DND-41 (cell line): ENCODE data around the gene GRID2.

Source experiments
- ATAC-seq: fragments of 200-7000 bp; cut with Tn5 transposase; 3 replicates; pipeline ENCODE4 v1.9.1; 2021; ENCODE audit warnings: low read depth; ENCODE audit not compliant: insufficient read depth
- DNase-seq: peaks from one replicate; pipeline ENCODE4 v3.0.0-alpha.2; 2020
- H2AFZ ChIP-seq: 2 replicates; pipeline ENCODE4 v1.6.0; 2012; ENCODE audit warnings: low read depth, low read length
- H3K27ac ChIP-seq: 2 replicates; pipeline ENCODE4 v1.5.1; 2012; ENCODE audit warnings: low read length, inconsistent platforms
- H3K27me3 ChIP-seq: fragments of 200-600 bp; sonication (generic); 2 replicates; pipeline ENCODE4 v1.6.0; 2012; ENCODE audit warnings: low read length, mild to moderate bottlenecking, inconsistent platforms; ENCODE audit not compliant: insufficient read depth, poor library complexity
- H3K36me3 ChIP-seq: 2 replicates; pipeline ENCODE4 v1.5.1; 2012; ENCODE audit warnings: low read length, inconsistent platforms; ENCODE audit not compliant: insufficient read depth
- H3K4me1 ChIP-seq: 2 replicates; pipeline ENCODE4 v1.5.1; 2012; ENCODE audit warnings: mild to moderate bottlenecking, low read length; ENCODE audit not compliant: insufficient read depth
- H3K4me2 ChIP-seq: 2 replicates; pipeline ENCODE4 v1.6.0; 2012; ENCODE audit warnings: mild to moderate bottlenecking, moderate library complexity, low read length, inconsistent platforms; ENCODE audit not compliant: insufficient read depth
- H3K4me3 ChIP-seq, 2 experiments: fragments of 200-600 bp in 1 of 2; shearing (Covaris generic) in 1 of 2; 2 replicates each; pipeline ENCODE4 v1.5.1; 2012 to 2016; ENCODE audit warnings: inconsistent platforms in 2 of 2, low read length in 2 of 2, mild to moderate bottlenecking in 2 of 2, low read depth in 1 of 2, moderate library complexity in 1 of 2
- H3K79me2 ChIP-seq: 2 replicates; pipeline ENCODE4 v1.6.0; 2012; ENCODE audit warnings: low read length, inconsistent platforms; ENCODE audit not compliant: insufficient read depth
- H3K9ac ChIP-seq: 2 replicates; pipeline ENCODE4 v1.6.0; 2012; ENCODE audit warnings: low read depth, mild to moderate bottlenecking, inconsistent platforms, low read length, moderate library complexity
- H3K9me3 ChIP-seq: 2 replicates; pipeline ENCODE4 v1.5.1; 2012; ENCODE audit warnings: low read length, moderate library complexity, mild to moderate bottlenecking, inconsistent platforms; ENCODE audit not compliant: insufficient read depth, severe bottlenecking
- H4K20me1 ChIP-seq: 2 replicates; pipeline ENCODE4 v1.6.0; 2012; ENCODE audit warnings: low read length; ENCODE audit not compliant: insufficient read depth
- CTCF ChIP-seq: IDR thresholded peaks from 2 replicates; pipeline ENCODE4 v1.5.1; 2012; ENCODE audit warnings: borderline replicate concordance, low read length, moderate library complexity, mild to moderate bottlenecking; ENCODE audit not compliant: poor library complexity, severe bottlenecking; ENCODE audit errors: extremely low read depth
- EZH2 ChIP-seq: IDR thresholded peaks from 3 replicates; pipeline ENCODE4 v1.6.1; 2012; ENCODE audit warnings: borderline replicate concordance, low read depth, mild to moderate bottlenecking, moderate library complexity, low read length, inconsistent platforms; ENCODE audit not compliant: severe bottlenecking

The GRID2 gene

DNA sequence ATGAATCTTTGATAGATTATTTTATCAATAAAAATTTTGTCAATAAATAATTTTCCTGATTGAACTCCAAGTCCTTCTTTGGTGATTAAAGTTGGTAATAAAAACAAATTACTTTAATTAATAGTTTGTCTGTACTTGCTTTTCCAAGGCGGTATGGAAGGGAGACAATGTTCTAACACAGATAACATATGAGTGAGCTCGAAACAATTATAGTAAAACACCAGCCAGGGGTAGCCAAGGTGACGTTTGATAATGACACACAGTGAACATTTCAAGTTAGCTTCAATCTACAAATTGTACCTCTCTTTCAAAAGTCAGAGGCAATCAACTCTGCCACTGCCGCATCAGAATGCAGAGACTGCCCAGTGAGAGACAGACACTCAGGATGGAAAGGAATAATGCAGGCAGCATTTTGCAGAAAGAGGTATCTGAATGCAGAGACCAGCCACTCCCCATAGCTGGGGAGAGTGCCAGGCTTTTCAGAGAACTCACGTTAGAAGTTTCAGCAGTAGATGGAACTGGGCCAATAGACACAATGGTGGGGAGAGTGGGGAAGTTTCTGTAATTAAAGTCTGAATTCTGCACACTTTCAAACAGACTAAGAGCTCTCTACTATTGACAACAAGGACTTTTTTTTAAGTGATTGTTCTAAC lies 1506.7 kb downstream of the GRID2 start:
- ATAC-seq (no peak), DNase-seq (no peak)
- H3K36me3 ChIP-seq, result no peaks in the 10 kb centered on the region
- peaks cover 5% of the 10 kb centered on the region; the same call in 1 of the 2 replicates for H3K4me1 ChIP-seq
- H3K27me3 ChIP-seq, result no peaks in the 10 kb centered on the region
- H3K4me2 ChIP-seq, result no peak overlapping the region
- no peak for TF ChIP-seq CTCF
- no peak for TF ChIP-seq EZH2
- no peaks in the 10 kb centered on the region for H3K9me3 ChIP-seq
- no peak overlapping the region for H2AFZ ChIP-seq
- no peak overlapping the region for H3K27ac ChIP-seq
- no peak overlapping the region for H3K4me3 ChIP-seq
- H4K20me1 ChIP-seq, result no peaks in the 10 kb centered on the region
- no peak overlapping the region for H3K9ac ChIP-seq
- H3K79me2 ChIP-seq, result no peaks in the 10 kb centered on the region

DNA sequence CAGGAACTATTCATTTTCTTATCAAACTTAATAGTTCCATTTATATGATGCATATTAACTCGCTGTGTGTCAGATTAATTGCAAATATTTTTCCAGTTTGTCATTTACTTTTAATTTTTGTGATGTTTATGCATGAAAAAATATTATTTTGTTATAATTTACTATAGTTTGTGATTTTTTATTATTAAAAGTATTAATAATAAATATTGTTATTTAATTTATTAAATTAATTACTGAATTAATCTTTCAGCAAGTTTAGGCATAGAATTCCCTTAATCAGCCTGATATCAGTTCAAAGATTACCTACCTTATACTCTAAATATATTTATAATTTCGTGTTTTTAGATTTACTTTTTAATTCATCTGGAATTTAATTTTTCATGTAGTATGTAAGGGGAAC lies 1509.3 kb downstream of the GRID2 start:
- peaks cover 5% of the 10 kb centered on the region; the same call in 1 of the 2 replicates for H3K4me1 ChIP-seq
- DNase-seq (no peak), ATAC-seq (no peak)
- H3K9me3 ChIP-seq, result no peaks in the 10 kb centered on the region
- no peak overlapping the region for H3K27ac ChIP-seq
- H3K4me3 ChIP-seq, result no peak overlapping the region
- H4K20me1 ChIP-seq, result no peaks in the 10 kb centered on the region
- H2AFZ ChIP-seq, result no peak overlapping the region
- TF ChIP-seq CTCF (no peak), EZH2 (no peak)
- no peaks in the 10 kb centered on the region for H3K36me3 ChIP-seq
- no peaks in the 10 kb centered on the region for H3K79me2 ChIP-seq
- no peak overlapping the region for H3K9ac ChIP-seq
- H3K4me2 ChIP-seq, result no peak overlapping the region
- no peaks in the 10 kb centered on the region for H3K27me3 ChIP-seq

- no peak for ATAC-seq
- Histone ChIP-seq H3K27me3 (no peaks in the 10 kb centered on the region), H3K36me3 (no peaks in the 10 kb centered on the region), H3K9me3 (no peaks in the 10 kb centered on the region), H3K79me2 (no peaks in the 10 kb centered on the region), H3K4me3 (no peak overlapping the region), H3K4me1 (peaks cover 5% of the 10 kb centered on the region; the same call in 1 of the 2 replicates), H4K20me1 (no peaks in the 10 kb centered on the region), H3K4me2 (no peak overlapping the region), H2AFZ (no peak overlapping the region), H3K27ac (no peak overlapping the region), H3K9ac (no peak overlapping the region)
- no peak for DNase-seq
- TF ChIP-seq EZH2, result no peak
- no peak for TF ChIP-seq CTCF
Observed at GRCh38 chr4:93814141-93814540, 1510.4 kb downstream of the GRID2 start.
